OCI-LY1 (cell line): ENCODE measurements around the gene MVB12B.

Source experiments
- H2AFZ ChIP-seq: fragments of 200-600 bp; sonication (generic), shearing (Covaris generic); 2 replicates; pipeline ENCODE4 v1.6.0; 2014; ENCODE audit warnings: antibody characterized with exemption, mild to moderate bottlenecking, low read length
- H3F3A ChIP-seq: fragments of 200-600 bp; sonication (generic), shearing (Covaris generic); 2 replicates; pipeline ENCODE4 v1.6.0; 2014; ENCODE audit warnings: mild to moderate bottlenecking, antibody characterized with exemption, low read length, moderate library complexity; ENCODE audit not compliant: insufficient read depth
- H3K27ac ChIP-seq: fragments of 200-600 bp; sonication (generic); 2 replicates; pipeline ENCODE4 v1.5.1; 2014; ENCODE audit warnings: low read length, mixed run types, mild to moderate bottlenecking, low read depth; ENCODE audit not compliant: poor library complexity, severe bottlenecking
- H3K27me3 ChIP-seq: fragments of 200-600 bp; sonication (generic); 2 replicates; pipeline ENCODE4 v1.6.0; 2014; ENCODE audit warnings: antibody characterized with exemption, mild to moderate bottlenecking, low read length, moderate library complexity; ENCODE audit not compliant: insufficient read depth
- H3K36me3 ChIP-seq: fragments of 200-600 bp; sonication (generic); 2 replicates; pipeline ENCODE4 v1.6.1; 2014; ENCODE audit warnings: mild to moderate bottlenecking, antibody characterized with exemption, low read length, moderate library complexity, mixed read lengths; ENCODE audit not compliant: insufficient read depth
- H3K4me1 ChIP-seq: fragments of 200-600 bp; sonication (generic); 2 replicates; pipeline ENCODE4 v1.5.1; 2014; ENCODE audit warnings: mild to moderate bottlenecking, low read length, moderate library complexity; ENCODE audit not compliant: insufficient read depth, severe bottlenecking
- H3K4me2 ChIP-seq: fragments of 200-600 bp; sonication (generic), shearing (Covaris generic); 2 replicates; pipeline ENCODE4 v1.6.1; 2014; ENCODE audit warnings: low read length
- H3K4me3 ChIP-seq: fragments of 200-600 bp; sonication (generic); 2 replicates; pipeline ENCODE4 v1.5.1; 2014; ENCODE audit warnings: low read length, low read depth, mild to moderate bottlenecking, mixed read lengths; ENCODE audit not compliant: poor library complexity, severe bottlenecking
- H3K79me2 ChIP-seq: fragments of 200-600 bp; shearing (Covaris generic); 2 replicates; pipeline ENCODE4 v1.6.1; 2016; ENCODE audit warnings: mixed run types, low read length, mixed read lengths; ENCODE audit not compliant: insufficient read depth
- H3K9ac ChIP-seq: fragments of 200-600 bp; sonication (generic), shearing (Covaris generic); 2 replicates; pipeline ENCODE4 v1.6.1; 2014; ENCODE audit warnings: mild to moderate bottlenecking, low read length, mixed read lengths
- H3K9me2 ChIP-seq: fragments of 200-600 bp; sonication (generic), shearing (Covaris generic); 2 replicates; pipeline ENCODE4 v1.6.1; 2014; ENCODE audit warnings: low read depth, mild to moderate bottlenecking, low read length, mixed read lengths
- H3K9me3 ChIP-seq: fragments of 200-600 bp; shearing (Covaris generic); 2 replicates; pipeline ENCODE4 v1.6.1; 2014; ENCODE audit warnings: low read length, mixed read lengths
- H4K20me1 ChIP-seq: fragments of 200-600 bp; sonication (generic), shearing (Covaris generic); 2 replicates; pipeline ENCODE4 v1.6.0; 2016; ENCODE audit warnings: mild to moderate bottlenecking, low read length; ENCODE audit not compliant: insufficient read depth
- EZH2 ChIP-seq: fragments of 200-600 bp; sonication (generic), shearing (Covaris generic); IDR thresholded peaks from 2 replicates; pipeline ENCODE4 v1.8.0; 2017; ENCODE audit warnings: borderline replicate concordance, mixed run types, mild to moderate bottlenecking, antibody characterized with exemption, low read length, moderate library complexity, mixed read lengths
- TF ChIP-seq, protein P1 (sequence below): fragments of 200-600 bp; sonication (generic), shearing (Covaris generic); IDR thresholded peaks from 2 replicates; pipeline ENCODE4 v1.5.1; 2017; ENCODE audit warnings: mild to moderate bottlenecking, antibody characterized with exemption, low read length, moderate library complexity, mixed read lengths

Gene MVB12B

DNA sequence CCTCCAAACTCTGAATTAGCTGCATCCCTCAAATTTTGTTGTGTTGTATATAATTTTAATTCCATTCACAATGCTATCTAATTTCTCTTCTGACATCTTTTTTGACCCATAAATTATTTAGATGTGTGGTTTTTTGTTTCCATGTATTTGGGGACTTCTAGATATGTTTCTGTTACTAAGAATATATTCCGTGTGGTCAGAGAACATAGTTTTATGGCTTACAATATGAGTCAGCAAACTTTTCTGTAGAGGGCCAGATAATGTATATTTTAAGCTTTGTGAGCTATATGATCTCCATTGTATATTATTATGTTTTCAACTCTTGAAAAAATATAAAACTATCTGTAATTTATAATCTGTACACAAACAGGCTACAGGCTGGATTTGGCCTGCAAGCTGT lies 33.4 kb downstream of the MVB12B start:
- Histone ChIP-seq H2AFZ (no peak overlapping the region), H3K36me3 (no peaks in the 10 kb centered on the region; the same call in 1 of the 2 replicates), H3K4me1 (no peaks in the 10 kb centered on the region), H4K20me1 (no peaks in the 10 kb centered on the region), H3K27me3 (0 out of 2 replicates have a peak, but pooled peaks cover 4% of the 10 kb centered on the region), H3K79me2 (no peaks in the 10 kb centered on the region), H3K9ac (no peak overlapping the region), H3K27ac (no peak overlapping the region), H3K4me2 (no peak overlapping the region), H3K9me2 (no peaks in the 10 kb centered on the region), H3F3A (no peaks in the 10 kb centered on the region), H3K9me3 (peaks cover 18% of the 10 kb centered on the region; the same call in 1 of the 2 replicates), H3K4me3 (no peak overlapping the region)
- TF ChIP-seq EZH2 = no peak
- TF ChIP-seq, protein P1, sequence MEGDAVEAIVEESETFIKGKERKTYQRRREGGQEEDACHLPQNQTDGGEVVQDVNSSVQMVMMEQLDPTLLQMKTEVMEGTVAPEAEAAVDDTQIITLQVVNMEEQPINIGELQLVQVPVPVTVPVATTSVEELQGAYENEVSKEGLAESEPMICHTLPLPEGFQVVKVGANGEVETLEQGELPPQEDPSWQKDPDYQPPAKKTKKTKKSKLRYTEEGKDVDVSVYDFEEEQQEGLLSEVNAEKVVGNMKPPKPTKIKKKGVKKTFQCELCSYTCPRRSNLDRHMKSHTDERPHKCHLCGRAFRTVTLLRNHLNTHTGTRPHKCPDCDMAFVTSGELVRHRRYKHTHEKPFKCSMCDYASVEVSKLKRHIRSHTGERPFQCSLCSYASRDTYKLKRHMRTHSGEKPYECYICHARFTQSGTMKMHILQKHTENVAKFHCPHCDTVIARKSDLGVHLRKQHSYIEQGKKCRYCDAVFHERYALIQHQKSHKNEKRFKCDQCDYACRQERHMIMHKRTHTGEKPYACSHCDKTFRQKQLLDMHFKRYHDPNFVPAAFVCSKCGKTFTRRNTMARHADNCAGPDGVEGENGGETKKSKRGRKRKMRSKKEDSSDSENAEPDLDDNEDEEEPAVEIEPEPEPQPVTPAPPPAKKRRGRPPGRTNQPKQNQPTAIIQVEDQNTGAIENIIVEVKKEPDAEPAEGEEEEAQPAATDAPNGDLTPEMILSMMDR = no peak

DNA sequence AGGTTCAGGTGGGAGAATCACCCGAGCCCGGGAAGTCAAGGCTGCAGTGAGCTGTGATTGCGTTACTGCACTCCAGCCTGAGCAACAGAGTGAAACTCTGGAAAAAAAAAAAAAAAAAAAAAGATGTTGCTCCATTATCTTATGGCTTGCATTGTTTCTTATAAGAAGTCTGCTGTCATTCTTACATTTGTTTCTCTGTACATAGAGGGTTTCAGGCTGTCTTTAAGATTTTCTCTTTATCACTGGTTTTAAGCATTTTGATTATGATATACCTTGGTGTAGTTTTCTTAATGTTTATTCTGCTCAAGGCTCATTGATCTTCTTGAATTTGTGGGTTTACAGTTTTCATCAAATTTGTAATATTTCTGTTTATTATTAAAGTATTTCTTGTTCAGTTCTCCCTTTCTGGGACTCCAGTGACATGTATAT lies 35.2 kb downstream of the MVB12B start:
- Histone ChIP-seq H3K9me3 (peaks cover 18% of the 10 kb centered on the region; the same call in 1 of the 2 replicates), H2AFZ (no peak overlapping the region), H3K4me1 (no peaks in the 10 kb centered on the region), H3K79me2 (no peaks in the 10 kb centered on the region), H3K9ac (no peak overlapping the region), H3K4me2 (no peak overlapping the region), H3K4me3 (no peak overlapping the region), H4K20me1 (no peaks in the 10 kb centered on the region), H3F3A (no peaks in the 10 kb centered on the region), H3K36me3 (no peaks in the 10 kb centered on the region; the same call in 1 of the 2 replicates), H3K9me2 (no peaks in the 10 kb centered on the region), H3K27me3 (0 out of 2 replicates have a peak, but pooled peaks cover 4% of the 10 kb centered on the region), H3K27ac (no peak overlapping the region)
- TF ChIP-seq, protein P1 = no peak
- TF ChIP-seq EZH2 = no peak

DNA sequence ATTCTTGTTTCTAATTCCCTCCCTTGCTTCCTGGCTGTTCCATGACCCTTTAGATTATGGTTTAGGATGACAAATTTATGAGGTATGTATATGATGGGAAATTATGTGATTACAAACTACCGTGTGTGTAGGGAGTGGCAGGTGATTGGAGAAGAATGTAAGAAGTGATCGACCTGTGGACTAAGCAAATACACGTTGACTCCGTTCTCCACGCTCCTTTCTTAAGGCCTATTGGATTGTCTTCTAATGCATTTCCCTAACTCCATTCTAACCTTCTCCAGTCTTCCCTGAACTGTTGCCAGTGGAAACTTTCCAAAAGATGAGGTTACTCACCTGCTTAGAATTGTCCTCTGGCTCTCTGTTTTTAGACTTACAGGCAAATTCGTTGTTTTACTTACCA lies 36.6 kb downstream of the MVB12B start:
- TF ChIP-seq EZH2 = no peak
- TF ChIP-seq, protein P1 = no peak
- Histone ChIP-seq H3K4me1 (no peaks in the 10 kb centered on the region), H3K27ac (no peak overlapping the region), H3K36me3 (no peaks in the 10 kb centered on the region; the same call in 1 of the 2 replicates), H3K4me2 (no peak overlapping the region), H3K9ac (no peak overlapping the region), H3F3A (no peaks in the 10 kb centered on the region), H3K27me3 (no peaks in the 10 kb centered on the region; the same call in 1 of the 2 replicates), H3K9me2 (no peaks in the 10 kb centered on the region), H3K9me3 (peaks cover 18% of the 10 kb centered on the region; the same call in 1 of the 2 replicates), H3K79me2 (no peaks in the 10 kb centered on the region), H2AFZ (no peak overlapping the region), H3K4me3 (no peak overlapping the region), H4K20me1 (no peaks in the 10 kb centered on the region)
